Activated CD8-positive, alpha-beta T cell treated with anti-CD3 and anti-CD28 coated beads, Interleukin-2, amount 10 ng/mL, durations not matched to agents 7 days and 5 days (primary cell): ENCODE data around the gene ECHDC3. TPM values are rescaled to one million over a fixed set of nuclear protein-coding genes. Genes with fewer than 3 reads are reported as not detected.
"Not testable (repeated sequence)": the region's sequence is repeated elsewhere in the genome, so short reads cannot be mapped to it uniquely, and the experiment has no call there.

Source experiments
- ATAC-seq: fragments of 150-1000 bp; cut with Tn5 transposase; one replicate; pipeline ENCODE4 v1.10.0; 2021; ENCODE audit warnings: moderate library complexity
- CTCF ChIA-PET: fragments of 350-600 bp; sonication (Branson Sonifier 250); formaldehyde crosslinking; loops from one replicate; lab custom pipeline; 2021; ENCODE audit warnings: antibody characterized with exemption; lab: Charles Lee
- POLR2A ChIA-PET: fragments of 350-600 bp; sonication (Branson Sonifier 250); formaldehyde crosslinking; loops from one replicate; lab custom pipeline; 2021; ENCODE audit warnings: antibody characterized with exemption; lab: Charles Lee
- DNase-seq: peaks from one replicate; pipeline ENCODE4 v3.0.0-alpha.2; 2020
- H3K27ac Mint-ChIP-seq: one replicate; pipeline ENCODE4 v1.8.0; 2021; ENCODE audit warnings: mild to moderate bottlenecking, mixed read lengths
- H3K27me3 Mint-ChIP-seq: one replicate; pipeline ENCODE4 v1.8.0; 2021; ENCODE audit warnings: low read depth, mixed read lengths
- H3K36me3 Mint-ChIP-seq: one replicate; pipeline ENCODE4 v1.8.0; 2021; ENCODE audit warnings: low read depth, mixed read lengths
- H3K4me1 Mint-ChIP-seq: one replicate; pipeline ENCODE4 v1.8.0; 2021; ENCODE audit warnings: low read depth, mixed read lengths
- H3K4me3 Mint-ChIP-seq: one replicate; pipeline ENCODE4 v1.8.0; 2021; ENCODE audit warnings: mild to moderate bottlenecking, mixed read lengths
- H3K9me3 Mint-ChIP-seq: one replicate; pipeline ENCODE4 v1.8.0; 2022; ENCODE audit warnings: mixed read lengths; ENCODE audit not compliant: insufficient read depth
- total RNA-seq, 2 experiments: library from RNA; stranded (reverse); gene quantifications; one replicate each; pipeline ENCODE4 v1.2.3, GENCODE V29; 2021

The ECHDC3 gene
- total RNA-seq, 2 experiments from 2014 or later = 1.2 to 1.4 TPM

DNA sequence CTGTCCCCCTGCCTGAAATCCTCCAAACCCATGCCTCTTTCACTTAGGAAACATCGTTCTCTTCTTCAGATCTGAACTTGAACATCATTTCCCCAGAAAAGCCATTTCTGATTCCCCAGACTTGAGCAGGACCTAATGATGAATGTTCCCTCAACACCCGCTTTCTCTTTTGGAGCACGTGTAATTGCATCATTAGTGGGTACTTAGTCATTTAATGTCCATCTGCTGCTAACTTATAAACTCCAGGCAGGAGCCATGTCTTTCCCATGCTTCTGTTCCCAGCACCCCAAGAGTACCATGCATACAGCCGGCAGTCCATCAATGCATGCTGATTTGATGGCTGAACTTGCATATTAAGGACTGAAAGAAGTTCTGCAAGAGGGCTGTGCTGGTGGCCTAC lies 36.5 kb upstream of the ECHDC3 start:
- H3K4me3 Mint-ChIP-seq = no peak overlapping the region
- no peaks in the 10 kb centered on the region for H3K9me3 Mint-ChIP-seq
- DNase-seq (no peak), ATAC-seq (no peak)
- H3K27me3 Mint-ChIP-seq = peaks cover 54% of the 10 kb centered on the region
- peaks cover 2% of the 10 kb centered on the region for H3K36me3 Mint-ChIP-seq
- POLR2A ChIA-PET = no interaction called here
- CTCF ChIA-PET = interaction anchor here (0.9 kb wide), 1 partner anchor 20 kb away, joined by 3 read pairs; no protein-coding TSS in a partner anchor
- H3K27ac Mint-ChIP-seq = no peak overlapping the region
- peaks cover 11% of the 10 kb centered on the region for H3K4me1 Mint-ChIP-seq

- CTCF ChIA-PET = interaction anchor here (1.1 kb wide), 1 partner anchor 51 kb away, joined by 3 read pairs; no protein-coding TSS in a partner anchor
- Mint-ChIP-seq H3K4me3 (no peak overlapping the region), H3K4me1 (peaks cover 18% of the 10 kb centered on the region), H3K9me3 (no peaks in the 10 kb centered on the region), H3K27me3 (peaks cover 55% of the 10 kb centered on the region), H3K36me3 (peaks cover 2% of the 10 kb centered on the region), H3K27ac (no peak overlapping the region)
- no peak for DNase-seq
- POLR2A ChIA-PET = no interaction called here
- no peak for ATAC-seq
These were observed 35.2 kb upstream of the ECHDC3 start for GRCh38 chr10:11706895-11707567.

DNA sequence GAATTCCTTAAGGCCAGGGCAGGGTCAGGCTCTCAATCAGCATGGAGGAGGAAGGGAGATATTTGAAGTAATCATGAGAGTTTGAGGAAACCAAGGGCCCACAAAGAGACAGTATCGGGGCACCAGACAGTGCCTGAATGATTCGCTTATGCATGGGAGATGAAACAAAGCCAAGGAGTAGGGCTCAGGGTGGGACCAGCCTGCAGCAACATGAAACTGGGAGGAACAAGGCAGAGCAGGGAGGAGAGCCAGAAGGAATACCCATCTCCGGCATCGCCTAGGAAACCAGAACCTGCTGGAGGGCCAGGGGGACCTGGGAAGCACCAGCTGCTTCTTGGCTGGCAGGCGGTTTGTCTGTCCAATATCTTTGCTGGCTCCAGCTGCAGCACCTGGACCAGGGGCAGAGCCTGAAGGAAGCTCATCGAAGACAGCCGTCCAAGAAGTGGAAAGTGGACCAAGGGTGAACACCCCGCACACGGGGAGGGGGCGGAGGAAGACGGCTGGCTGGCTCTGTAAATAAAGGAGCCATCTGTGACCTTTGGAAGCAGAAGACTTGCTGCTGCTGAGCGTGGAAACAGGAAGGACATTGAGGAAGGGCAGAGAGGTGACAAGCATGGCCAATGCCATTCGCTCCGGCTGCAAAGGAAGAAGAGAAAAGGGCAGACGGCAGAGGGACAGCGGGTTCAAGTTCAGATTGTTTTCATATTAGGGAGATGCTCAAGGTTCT lies 34.4 kb upstream of the ECHDC3 start:
- ChIA-PET POLR2A (no interaction called here), CTCF (interaction anchor here (1.1 kb wide), 1 partner anchor 50 kb away, joined by 3 read pairs; no protein-coding TSS in a partner anchor)
- Mint-ChIP-seq H3K4me3 (no peak overlapping the region), H3K27ac (no peak overlapping the region), H3K9me3 (no peaks in the 10 kb centered on the region), H3K36me3 (peaks cover 2% of the 10 kb centered on the region), H3K27me3 (peaks cover 60% of the 10 kb centered on the region), H3K4me1 (peaks cover 21% of the 10 kb centered on the region)
- ATAC-seq (no peak), DNase-seq (no peak)

DNA sequence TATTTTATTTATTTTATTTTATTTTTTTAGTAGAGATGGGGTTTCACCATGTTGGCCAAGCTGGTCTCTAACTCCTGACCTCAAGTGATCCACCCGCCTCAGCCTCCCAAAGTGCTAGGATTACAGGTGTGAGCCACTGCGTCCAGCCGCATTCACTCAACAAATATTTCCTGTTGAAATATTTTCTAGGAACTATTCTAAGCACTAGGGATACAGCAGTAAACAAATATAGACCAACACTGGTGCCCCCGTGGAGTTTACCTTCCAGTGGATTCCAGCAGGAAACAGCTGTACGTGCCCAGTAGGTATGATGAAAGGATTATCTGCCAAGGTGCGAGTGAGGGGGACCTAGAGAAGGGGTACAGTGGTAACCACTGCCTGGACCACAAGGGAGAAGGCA lies 33.4 kb upstream of the ECHDC3 start:
- ChIA-PET CTCF (interaction anchor here (0.8 to 1.1 kb wide), 2 partner anchors 41 to 194 kb away, joined by 3 to 4 read pairs; no protein-coding TSS in a partner anchor), POLR2A (interaction anchor here (0.6 kb wide), 1 partner anchor 10 kb away, joined by 3 read pairs; no protein-coding TSS in a partner anchor)
- DNase-seq, H3K27ac Mint-ChIP-seq, H3K36me3 Mint-ChIP-seq, ATAC-seq, H3K9me3 Mint-ChIP-seq, H3K4me3 Mint-ChIP-seq: not testable (repeated sequence)
- Mint-ChIP-seq H3K4me1 (peaks cover 25% of the 10 kb centered on the region), H3K27me3 (peaks cover 66% of the 10 kb centered on the region)

DNA sequence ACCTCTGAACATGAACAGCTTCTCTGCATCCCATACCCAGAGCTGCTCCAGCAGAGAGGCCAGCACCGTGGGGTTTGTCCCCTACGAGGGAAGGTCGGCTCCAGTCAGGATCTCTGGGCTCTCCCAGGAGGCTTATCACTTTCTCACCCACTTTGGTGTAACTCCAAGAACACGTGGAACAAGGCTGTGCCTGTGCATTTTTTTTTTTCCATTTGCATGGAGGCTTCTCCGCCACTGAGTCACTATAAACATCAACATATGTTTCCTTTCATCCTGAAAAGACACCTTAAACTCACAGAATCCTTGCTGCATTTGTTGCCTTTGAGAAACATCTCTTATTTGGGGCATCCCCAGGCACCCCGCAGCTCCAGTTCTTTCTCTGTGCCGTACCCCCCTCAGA lies 29.4 kb upstream of the ECHDC3 start:
- Mint-ChIP-seq H3K36me3 (no peaks in the 10 kb centered on the region), H3K4me3 (no peak overlapping the region), H3K27me3 (peaks cover 57% of the 10 kb centered on the region), H3K9me3 (peaks cover 3% of the 10 kb centered on the region), H3K27ac (no peak overlapping the region), H3K4me1 (peaks cover 30% of the 10 kb centered on the region)
- no peak for ATAC-seq
- DNase-seq = no peak
- CTCF ChIA-PET = no interaction called here
- POLR2A ChIA-PET = no interaction called here

DNA sequence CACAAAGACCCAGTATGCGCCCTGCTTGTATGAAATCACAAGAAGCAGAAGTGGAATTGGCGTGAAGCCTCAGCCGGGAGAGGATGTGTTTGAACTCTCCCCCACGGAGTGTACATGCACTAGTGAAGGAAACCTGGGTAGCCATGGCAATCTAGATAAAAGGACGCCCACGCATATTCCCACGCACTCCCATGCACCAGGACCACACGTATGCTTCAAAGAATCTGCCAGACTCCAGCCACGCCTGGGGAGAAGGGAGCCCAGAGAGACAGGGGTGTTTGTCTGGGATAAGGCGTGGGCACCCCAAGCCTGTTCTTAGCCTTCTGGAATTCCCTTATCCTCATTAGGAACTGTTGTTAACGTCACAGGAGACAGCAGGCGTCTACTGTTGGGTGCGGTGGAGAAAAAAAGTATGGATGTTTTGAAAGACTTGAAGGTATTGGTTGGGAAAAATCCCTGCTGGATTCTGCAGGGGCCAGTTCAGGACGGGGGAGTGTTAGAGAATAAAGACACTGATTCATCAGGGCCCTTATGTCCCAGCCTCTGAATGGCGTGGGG lies 28.9 kb upstream of the ECHDC3 start:
- ChIA-PET POLR2A (no interaction called here), CTCF (no interaction called here)
- no peaks in the 10 kb centered on the region for H3K36me3 Mint-ChIP-seq
- peaks cover 3% of the 10 kb centered on the region for H3K9me3 Mint-ChIP-seq
- peaks cover 55% of the 10 kb centered on the region for H3K27me3 Mint-ChIP-seq
- H3K27ac Mint-ChIP-seq = no peak overlapping the region
- DNase-seq (no peak), ATAC-seq (no peak)
- peaks cover 34% of the 10 kb centered on the region for H3K4me1 Mint-ChIP-seq
- no peak overlapping the region for H3K4me3 Mint-ChIP-seq

DNA sequence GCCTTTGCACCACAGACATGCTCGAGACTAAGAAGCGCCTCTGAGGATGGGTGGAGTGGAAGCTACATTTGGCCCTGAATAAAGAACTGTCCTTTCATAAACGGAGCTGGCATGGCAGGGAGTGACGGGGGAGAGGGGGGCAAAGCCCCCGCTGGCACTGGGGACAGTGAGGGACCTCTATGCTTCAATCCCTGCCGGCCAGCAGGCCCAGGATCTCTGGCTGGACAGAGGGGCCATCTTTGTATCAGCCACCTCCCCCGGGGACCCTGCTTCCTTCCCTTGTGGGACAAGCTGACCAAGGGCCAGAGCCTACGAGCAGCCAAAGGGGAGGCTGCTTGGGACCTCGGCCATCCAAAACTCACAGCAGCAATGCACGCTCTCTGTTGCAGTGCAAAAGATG lies 28.2 kb upstream of the ECHDC3 start:
- no peaks in the 10 kb centered on the region for H3K36me3 Mint-ChIP-seq
- DNase-seq = no peak
- CTCF ChIA-PET = interaction anchor here (1.0 kb wide), 1 partner anchor 44 kb away, joined by 3 read pairs; no protein-coding TSS in a partner anchor
- no peak overlapping the region for H3K27ac Mint-ChIP-seq
- no peak overlapping the region for H3K4me3 Mint-ChIP-seq
- H3K9me3 Mint-ChIP-seq = peaks cover 3% of the 10 kb centered on the region
- no peak for ATAC-seq
- peaks cover 35% of the 10 kb centered on the region for H3K4me1 Mint-ChIP-seq
- POLR2A ChIA-PET = no interaction called here
- H3K27me3 Mint-ChIP-seq = peaks cover 56% of the 10 kb centered on the region

DNA sequence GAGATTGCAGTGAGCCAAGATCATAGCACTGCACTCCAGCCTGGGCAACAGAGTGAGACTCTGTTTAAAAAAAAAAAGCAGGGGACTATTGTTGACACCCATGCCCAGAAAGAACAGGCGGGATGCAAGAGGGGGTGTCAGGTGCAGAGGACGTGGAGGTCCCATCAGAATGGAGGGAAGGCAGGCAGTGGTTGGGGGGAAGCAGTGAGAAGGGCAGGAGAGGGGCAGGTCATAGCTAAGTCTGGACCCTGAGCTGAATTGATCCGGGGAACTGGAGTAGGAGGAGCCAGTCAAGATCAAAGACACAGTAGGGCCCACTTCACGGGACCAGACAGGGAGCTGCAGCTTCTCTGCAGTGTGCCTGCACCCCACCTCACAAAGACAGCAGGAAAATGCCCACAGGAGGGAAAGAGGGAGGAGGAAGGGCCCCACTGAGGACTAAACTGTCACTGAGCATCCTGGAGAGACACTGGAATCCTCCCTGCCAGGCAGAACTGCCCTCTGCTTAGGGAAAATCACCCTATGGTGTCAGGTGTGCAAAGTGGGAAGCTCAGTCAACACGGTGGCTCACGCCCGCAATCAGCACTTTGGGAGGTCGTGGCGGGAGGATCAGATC lies 27.3 kb upstream of the ECHDC3 start:
- POLR2A ChIA-PET = interaction anchor here (0.6 kb wide), 1 partner anchor 140 kb away, joined by 3 read pairs; no protein-coding TSS in a partner anchor
- peaks cover 32% of the 10 kb centered on the region for H3K4me1 Mint-ChIP-seq
- CTCF ChIA-PET = interaction anchor here (1.0 kb wide), 1 partner anchor 43 kb away, joined by 3 read pairs; no protein-coding TSS in a partner anchor
- H3K4me3 Mint-ChIP-seq = no peak overlapping the region
- H3K27ac Mint-ChIP-seq = no peak overlapping the region
- no peak for DNase-seq
- H3K36me3 Mint-ChIP-seq = no peaks in the 10 kb centered on the region
- peaks cover 3% of the 10 kb centered on the region for H3K9me3 Mint-ChIP-seq
- ATAC-seq = no peak
- H3K27me3 Mint-ChIP-seq = peaks cover 48% of the 10 kb centered on the region

- no peak for ATAC-seq
- peaks cover 49% of the 10 kb centered on the region for H3K27me3 Mint-ChIP-seq
- no peak overlapping the region for H3K27ac Mint-ChIP-seq
These were observed 26.2 kb upstream of the ECHDC3 start for GRCh38 chr10:11715815-11716494.

DNA sequence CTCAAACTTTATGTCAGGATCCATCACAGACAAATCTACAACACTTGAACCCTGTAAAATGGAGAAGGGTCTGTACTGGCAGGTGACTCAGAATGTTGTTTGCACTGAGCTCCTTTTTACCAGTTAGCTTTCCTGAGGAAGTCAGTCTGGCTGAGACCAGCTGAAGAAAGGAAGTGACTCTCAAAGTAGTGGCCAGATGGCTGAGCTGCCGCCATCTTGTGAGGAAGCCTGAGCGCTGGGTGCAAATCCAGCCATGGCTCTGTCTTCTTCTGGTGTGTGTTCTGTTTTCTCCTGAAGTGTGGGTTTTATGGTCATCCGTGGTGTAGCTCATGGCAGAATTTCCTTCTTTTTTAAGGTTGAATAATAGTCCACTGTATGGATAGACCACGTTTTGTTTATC lies 25.5 kb upstream of the ECHDC3 start:
- ATAC-seq (no peak), DNase-seq (no peak)
- no peak overlapping the region for H3K4me3 Mint-ChIP-seq
- ChIA-PET POLR2A (no interaction called here), CTCF (no interaction called here)
- H3K27ac Mint-ChIP-seq = no peak overlapping the region
- peaks cover 3% of the 10 kb centered on the region for H3K9me3 Mint-ChIP-seq
- peaks cover 54% of the 10 kb centered on the region for H3K27me3 Mint-ChIP-seq
- H3K36me3 Mint-ChIP-seq = no peaks in the 10 kb centered on the region
- peaks cover 17% of the 10 kb centered on the region for H3K4me1 Mint-ChIP-seq

More at GRCh38 chr10:11715815-11716494, 26.2 kb upstream of the ECHDC3 start:
- Mint-ChIP-seq H3K36me3 (no peaks in the 10 kb centered on the region), H3K4me3 (no peak overlapping the region), H3K4me1 (peaks cover 22% of the 10 kb centered on the region), H3K9me3 (peaks cover 3% of the 10 kb centered on the region)
- CTCF ChIA-PET = no interaction called here
- POLR2A ChIA-PET = no interaction called here
- no peak for DNase-seq
